ENCODE results near the gene FGF1.

GRCh38 chr5:142643634-142644033, 42.3 kb downstream of the FGF1 start:
- TF ChIP-seq, protein P1, sequence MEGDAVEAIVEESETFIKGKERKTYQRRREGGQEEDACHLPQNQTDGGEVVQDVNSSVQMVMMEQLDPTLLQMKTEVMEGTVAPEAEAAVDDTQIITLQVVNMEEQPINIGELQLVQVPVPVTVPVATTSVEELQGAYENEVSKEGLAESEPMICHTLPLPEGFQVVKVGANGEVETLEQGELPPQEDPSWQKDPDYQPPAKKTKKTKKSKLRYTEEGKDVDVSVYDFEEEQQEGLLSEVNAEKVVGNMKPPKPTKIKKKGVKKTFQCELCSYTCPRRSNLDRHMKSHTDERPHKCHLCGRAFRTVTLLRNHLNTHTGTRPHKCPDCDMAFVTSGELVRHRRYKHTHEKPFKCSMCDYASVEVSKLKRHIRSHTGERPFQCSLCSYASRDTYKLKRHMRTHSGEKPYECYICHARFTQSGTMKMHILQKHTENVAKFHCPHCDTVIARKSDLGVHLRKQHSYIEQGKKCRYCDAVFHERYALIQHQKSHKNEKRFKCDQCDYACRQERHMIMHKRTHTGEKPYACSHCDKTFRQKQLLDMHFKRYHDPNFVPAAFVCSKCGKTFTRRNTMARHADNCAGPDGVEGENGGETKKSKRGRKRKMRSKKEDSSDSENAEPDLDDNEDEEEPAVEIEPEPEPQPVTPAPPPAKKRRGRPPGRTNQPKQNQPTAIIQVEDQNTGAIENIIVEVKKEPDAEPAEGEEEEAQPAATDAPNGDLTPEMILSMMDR (IDR thresholded peaks at IDR 0.05; ENCODE audit: low read depth, low read length), result no peak
- TF ChIP-seq EZH2phosphoT487 (IDR thresholded peaks at IDR 0.05; ENCODE audit: low read depth), result no peak

All from OCI-LY3 (cell line).